ENCODE data around the gene TSHZ2.

The TSHZ2 gene

GRCh38 chr20:53044296-53044695 is 72.1 kb downstream of the TSHZ2 start:
- Histone ChIP-seq H3K9me3 (ENCODE audit: control insufficient read depth in 2 of 2, low read length in 2 of 2) (peaks cover 0 to 5% of the 10 kb centered on the region in 2 donors), H3K4me1 (ENCODE audit: control insufficient read depth, insufficient read depth, low read length) (no peaks in the 10 kb centered on the region), H3K27ac (ENCODE audit: low read length) (no peak overlapping the region), H3K9ac (ENCODE audit: low read length in 2 of 2) (no peak overlapping the region), H3K36me3 (ENCODE audit: control insufficient read depth in 2 of 2, insufficient read depth in 2 of 2, low read length in 2 of 2) (no peaks in the 10 kb centered on the region), H3K27me3 (ENCODE audit: control insufficient read depth in 1 of 2, insufficient read depth in 2 of 2, low read length in 2 of 2) (peaks cover 0 to 4% of the 10 kb centered on the region in 2 donors), H3K4me3 (ENCODE audit: low read length in 2 of 2) (no peak overlapping the region)

DNA sequence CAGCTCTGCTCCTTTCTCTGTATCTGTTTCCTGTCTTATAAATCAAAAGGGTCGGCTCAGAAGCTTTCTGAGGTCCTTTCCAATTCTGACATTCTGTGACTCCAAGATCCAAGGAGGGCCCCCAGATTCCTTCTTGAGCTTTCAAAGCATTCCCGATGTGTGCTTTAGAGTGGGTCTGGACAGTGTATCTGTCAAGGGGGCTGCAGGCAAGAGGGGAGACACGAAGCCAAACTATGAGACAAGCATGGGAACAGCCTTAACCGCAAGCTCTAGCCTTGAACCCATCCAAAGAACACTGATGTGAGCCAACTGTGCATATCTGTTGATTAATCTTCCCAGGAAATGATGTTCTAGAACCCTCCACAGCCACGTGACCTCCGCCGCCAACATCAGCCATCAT is 73.8 kb downstream of the TSHZ2 start:
- H3K27ac ChIP-seq (ENCODE audit: low read length) = no peak overlapping the region
- no peak overlapping the region for H3K4me3 ChIP-seq (ENCODE audit: low read length in 2 of 2)
- no peak overlapping the region for H3K9ac ChIP-seq (ENCODE audit: low read length in 2 of 2)
- H3K36me3 ChIP-seq (ENCODE audit: control insufficient read depth in 2 of 2, insufficient read depth in 2 of 2, low read length in 2 of 2) = no peaks in the 10 kb centered on the region
- peaks cover 0 to 4% of the 10 kb centered on the region in 2 donors for H3K27me3 ChIP-seq (ENCODE audit: control insufficient read depth in 1 of 2, insufficient read depth in 2 of 2, low read length in 2 of 2)
- H3K9me3 ChIP-seq (ENCODE audit: control insufficient read depth in 2 of 2, low read length in 2 of 2) = peaks cover 0 to 5% of the 10 kb centered on the region in 2 donors
- H3K4me1 ChIP-seq (ENCODE audit: control insufficient read depth, insufficient read depth, low read length) = no peaks in the 10 kb centered on the region

- Histone ChIP-seq H3K4me3 (ENCODE audit: low read length in 2 of 2) (no peak overlapping the region), H3K27me3 (ENCODE audit: control insufficient read depth in 1 of 2, insufficient read depth in 2 of 2, low read length in 2 of 2) (peaks cover 0 to 4% of the 10 kb centered on the region in 2 donors), H3K9ac (ENCODE audit: low read length in 2 of 2) (no peak overlapping the region), H3K9me3 (ENCODE audit: control insufficient read depth in 2 of 2, low read length in 2 of 2) (peaks cover 0 to 5% of the 10 kb centered on the region in 2 donors), H3K27ac (ENCODE audit: low read length) (no peak overlapping the region), H3K36me3 (ENCODE audit: control insufficient read depth in 2 of 2, insufficient read depth in 2 of 2, low read length in 2 of 2) (no peaks in the 10 kb centered on the region), H3K4me1 (ENCODE audit: control insufficient read depth, insufficient read depth, low read length) (no peaks in the 10 kb centered on the region)
Measured at GRCh38 chr20:53047203-53047602, 75.0 kb downstream of the TSHZ2 start.

GRCh38 chr20:53048387-53048786 is 76.2 kb downstream of the TSHZ2 start:
- Histone ChIP-seq H3K27me3 (ENCODE audit: control insufficient read depth in 1 of 2, insufficient read depth in 2 of 2, low read length in 2 of 2) (peaks cover 0 to 4% of the 10 kb centered on the region in 2 donors), H3K36me3 (ENCODE audit: control insufficient read depth in 2 of 2, insufficient read depth in 2 of 2, low read length in 2 of 2) (no peaks in the 10 kb centered on the region), H3K4me1 (ENCODE audit: control insufficient read depth, insufficient read depth, low read length) (no peaks in the 10 kb centered on the region), H3K4me3 (ENCODE audit: low read length in 2 of 2) (no peak overlapping the region), H3K9me3 (ENCODE audit: control insufficient read depth in 2 of 2, low read length in 2 of 2) (peaks cover 0 to 5% of the 10 kb centered on the region in 2 donors), H3K27ac (ENCODE audit: low read length) (no peak overlapping the region), H3K9ac (ENCODE audit: low read length in 2 of 2) (no peak overlapping the region)

DNA sequence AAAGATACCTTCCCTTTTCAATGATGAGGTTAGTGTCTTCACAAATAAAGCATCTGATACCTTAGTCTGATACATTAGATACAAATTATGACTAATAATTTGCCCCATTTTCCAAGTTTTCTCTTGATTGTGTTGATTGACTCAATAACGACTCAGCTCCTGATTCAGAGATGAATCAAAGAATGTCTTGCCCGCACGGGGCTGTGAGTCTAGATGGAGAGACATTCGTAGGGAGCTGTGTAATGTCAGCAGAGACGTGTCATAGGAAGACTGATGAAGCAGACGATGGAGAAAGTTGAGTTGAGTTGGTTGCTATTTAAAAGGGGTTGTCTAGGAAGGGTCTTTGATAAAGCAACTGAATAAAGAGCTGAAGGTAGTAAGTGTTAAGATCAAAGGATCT is 78.2 kb downstream of the TSHZ2 start:
- H3K4me1 ChIP-seq (ENCODE audit: control insufficient read depth, insufficient read depth, low read length) = no peaks in the 10 kb centered on the region
- no peak overlapping the region for H3K27ac ChIP-seq (ENCODE audit: low read length)
- H3K36me3 ChIP-seq (ENCODE audit: control insufficient read depth in 2 of 2, insufficient read depth in 2 of 2, low read length in 2 of 2) = no peaks in the 10 kb centered on the region

DNA sequence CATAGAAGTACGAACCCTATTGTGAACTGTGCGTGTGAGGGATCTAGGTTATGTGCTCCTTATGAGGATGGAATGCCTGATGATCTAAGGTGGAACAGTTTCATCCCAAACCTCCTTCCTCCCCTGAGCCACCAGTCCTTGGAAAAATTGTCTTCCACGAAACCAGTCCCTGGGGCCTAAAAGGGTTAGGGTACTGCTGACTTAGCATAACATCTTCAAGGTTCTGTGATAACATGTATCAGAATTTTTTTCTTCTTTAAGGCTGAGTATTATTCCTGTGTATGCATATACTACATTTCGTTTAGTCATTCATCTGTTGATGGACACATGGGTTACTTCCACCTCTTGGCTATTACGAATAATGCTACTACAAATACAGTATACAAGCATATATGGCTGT is 80.2 kb downstream of the TSHZ2 start:
- no peak overlapping the region for H3K4me3 ChIP-seq (ENCODE audit: low read length in 2 of 2)
- no peaks in the 10 kb centered on the region for H3K27me3 ChIP-seq (ENCODE audit: control insufficient read depth in 1 of 2, insufficient read depth in 2 of 2, low read length in 2 of 2)
- H3K4me1 ChIP-seq (ENCODE audit: control insufficient read depth, insufficient read depth, low read length) = no peaks in the 10 kb centered on the region
- no peaks in the 10 kb centered on the region for H3K36me3 ChIP-seq (ENCODE audit: control insufficient read depth in 2 of 2, insufficient read depth in 2 of 2, low read length in 2 of 2)
- peaks cover 0 to 2% of the 10 kb centered on the region in 2 donors for H3K9me3 ChIP-seq (ENCODE audit: control insufficient read depth in 2 of 2, low read length in 2 of 2)
- no peak overlapping the region for H3K9ac ChIP-seq (ENCODE audit: low read length in 2 of 2)
- H3K27ac ChIP-seq (ENCODE audit: low read length) = no peak overlapping the region

More for the DNA sequence above, 78.2 kb downstream of the TSHZ2 start:
- Histone ChIP-seq H3K9me3 (ENCODE audit: control insufficient read depth in 2 of 2, low read length in 2 of 2) (peaks cover 0 to 5% of the 10 kb centered on the region in 2 donors), H3K4me3 (ENCODE audit: low read length in 2 of 2) (no peak overlapping the region), H3K27me3 (ENCODE audit: control insufficient read depth in 1 of 2, insufficient read depth in 2 of 2, low read length in 2 of 2) (peaks cover 0 to 4% of the 10 kb centered on the region in 2 donors), H3K9ac (ENCODE audit: low read length in 2 of 2) (no peak overlapping the region)

DNA sequence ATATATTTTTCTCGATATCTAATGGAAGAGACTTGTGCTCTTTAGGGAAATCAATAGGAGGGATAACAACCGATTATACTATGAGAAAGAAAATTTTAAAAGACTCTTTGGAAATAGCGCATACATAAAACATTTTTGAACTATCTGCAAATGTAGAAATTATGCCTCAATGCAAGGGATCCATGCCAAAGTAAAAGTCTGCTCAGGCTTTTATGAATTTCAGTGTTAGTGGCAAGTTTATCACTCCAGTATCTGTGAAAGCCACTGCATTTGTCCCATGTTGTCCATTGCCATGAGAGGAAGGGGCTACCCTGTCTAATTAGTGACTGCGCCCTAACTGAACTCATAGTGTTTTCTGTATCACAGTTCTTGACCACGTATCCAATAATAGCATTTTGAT is 81.4 kb downstream of the TSHZ2 start:
- H3K4me1 ChIP-seq (ENCODE audit: control insufficient read depth, insufficient read depth, low read length) = no peaks in the 10 kb centered on the region
- H3K4me3 ChIP-seq (ENCODE audit: low read length in 2 of 2) = no peak overlapping the region
- H3K27me3 ChIP-seq (ENCODE audit: control insufficient read depth in 1 of 2, insufficient read depth in 2 of 2, low read length in 2 of 2) = no peaks in the 10 kb centered on the region
- no peak overlapping the region for H3K9ac ChIP-seq (ENCODE audit: low read length in 2 of 2)
- H3K36me3 ChIP-seq (ENCODE audit: control insufficient read depth in 2 of 2, insufficient read depth in 2 of 2, low read length in 2 of 2) = no peaks in the 10 kb centered on the region
- H3K27ac ChIP-seq (ENCODE audit: low read length) = no peak overlapping the region
- no peaks in the 10 kb centered on the region for H3K9me3 ChIP-seq (ENCODE audit: control insufficient read depth in 2 of 2, low read length in 2 of 2)

DNA sequence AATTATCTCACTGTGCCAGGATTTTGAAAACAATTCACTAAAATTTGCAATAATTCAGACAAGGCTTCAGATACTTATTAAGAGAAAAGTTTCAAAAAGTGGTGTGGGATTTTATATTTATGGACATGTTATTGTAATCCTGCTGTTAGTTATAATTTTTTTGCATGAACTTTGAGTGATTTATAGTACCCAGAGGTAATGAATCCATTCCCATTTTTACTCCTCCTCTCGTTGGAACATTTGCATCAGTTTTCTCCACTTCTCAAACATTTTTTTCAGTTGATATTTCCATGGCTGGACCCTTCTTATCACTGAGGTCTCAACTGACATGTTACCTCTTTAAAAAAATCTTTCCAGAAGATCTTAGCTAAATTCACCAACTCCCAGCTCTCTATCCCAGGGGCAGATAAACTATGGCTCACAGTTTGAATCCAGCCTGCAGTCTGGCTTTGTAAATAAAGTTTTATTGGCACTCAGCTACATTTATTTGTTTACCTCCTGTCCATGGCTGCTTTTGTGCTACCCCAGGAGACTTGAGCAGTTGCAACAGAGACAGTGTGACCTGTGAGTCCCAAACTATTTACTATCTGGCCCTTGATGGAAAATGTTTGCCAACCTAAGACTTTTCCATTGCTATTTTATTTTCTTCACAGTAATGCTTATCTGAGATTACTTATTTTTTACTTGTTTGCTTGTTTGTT is 83.4 kb downstream of the TSHZ2 start:
- no peak overlapping the region for H3K9ac ChIP-seq (ENCODE audit: low read length in 2 of 2)
- H3K9me3 ChIP-seq (ENCODE audit: control insufficient read depth in 2 of 2, low read length in 2 of 2) = no peaks in the 10 kb centered on the region
- H3K4me1 ChIP-seq (ENCODE audit: control insufficient read depth, insufficient read depth, low read length) = no peaks in the 10 kb centered on the region
- H3K36me3 ChIP-seq (ENCODE audit: control insufficient read depth in 2 of 2, insufficient read depth in 2 of 2, low read length in 2 of 2) = no peaks in the 10 kb centered on the region
- no peaks in the 10 kb centered on the region for H3K27me3 ChIP-seq (ENCODE audit: control insufficient read depth in 1 of 2, insufficient read depth in 2 of 2, low read length in 2 of 2)
- no peak overlapping the region for H3K27ac ChIP-seq (ENCODE audit: low read length)
- no peak overlapping the region for H3K4me3 ChIP-seq (ENCODE audit: low read length in 2 of 2)

DNA sequence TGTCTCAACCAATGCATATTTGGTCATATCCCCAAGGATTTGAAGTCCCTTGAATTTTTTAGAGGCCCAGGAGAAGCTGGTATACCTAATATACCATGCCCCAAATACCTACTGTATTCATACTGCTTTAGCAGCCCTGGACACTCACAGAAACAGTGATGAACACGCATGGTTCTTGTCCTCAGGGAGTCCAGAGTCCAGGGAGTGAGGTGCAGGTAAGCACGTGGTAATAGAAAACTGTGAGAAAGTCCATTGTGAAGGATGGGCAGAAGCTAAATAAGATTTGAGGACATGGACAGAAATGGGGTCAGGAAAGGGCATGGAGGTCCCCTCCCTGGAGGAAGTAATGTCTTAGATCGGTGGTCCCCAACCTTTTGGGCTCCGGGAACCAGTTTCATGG is 85.4 kb downstream of the TSHZ2 start:
- Histone ChIP-seq H3K9ac (ENCODE audit: low read length in 2 of 2) (no peak overlapping the region), H3K9me3 (ENCODE audit: control insufficient read depth in 2 of 2, low read length in 2 of 2) (no peaks in the 10 kb centered on the region), H3K4me3 (ENCODE audit: low read length in 2 of 2) (no peak overlapping the region), H3K27me3 (ENCODE audit: control insufficient read depth in 1 of 2, insufficient read depth in 2 of 2, low read length in 2 of 2) (no peaks in the 10 kb centered on the region), H3K27ac (ENCODE audit: low read length) (no peak overlapping the region), H3K36me3 (ENCODE audit: control insufficient read depth in 2 of 2, insufficient read depth in 2 of 2, low read length in 2 of 2) (no peaks in the 10 kb centered on the region), H3K4me1 (ENCODE audit: control insufficient read depth, insufficient read depth, low read length) (no peaks in the 10 kb centered on the region)

DNA sequence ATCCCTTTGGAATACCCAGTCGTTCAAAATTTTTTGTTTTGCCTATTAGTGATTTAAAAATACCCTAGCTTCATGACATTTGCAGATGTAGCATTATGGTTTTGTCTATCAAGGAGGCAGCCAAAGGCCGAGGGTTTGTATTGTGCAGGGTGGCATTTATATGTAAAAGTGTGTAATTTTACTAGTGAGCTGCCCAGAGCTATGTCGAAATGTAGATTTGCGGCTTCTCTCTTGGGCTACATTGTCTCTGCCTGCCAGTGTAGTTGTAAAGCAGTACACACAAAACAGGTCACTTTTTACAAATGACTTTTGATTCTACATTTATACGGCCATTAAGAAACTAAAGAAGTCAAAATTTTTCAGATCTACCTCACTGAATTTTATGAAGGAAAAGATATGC is 87.7 kb downstream of the TSHZ2 start:
- H3K4me3 ChIP-seq (ENCODE audit: low read length in 2 of 2) = no peak overlapping the region
- H3K4me1 ChIP-seq (ENCODE audit: control insufficient read depth, insufficient read depth, low read length) = no peaks in the 10 kb centered on the region

More for the DNA sequence above, 87.7 kb downstream of the TSHZ2 start:
- no peaks in the 10 kb centered on the region for H3K9me3 ChIP-seq (ENCODE audit: control insufficient read depth in 2 of 2, low read length in 2 of 2)
- H3K27ac ChIP-seq (ENCODE audit: low read length) = no peak overlapping the region
- H3K27me3 ChIP-seq (ENCODE audit: control insufficient read depth in 1 of 2, insufficient read depth in 2 of 2, low read length in 2 of 2) = no peaks in the 10 kb centered on the region
- no peaks in the 10 kb centered on the region for H3K36me3 ChIP-seq (ENCODE audit: control insufficient read depth in 2 of 2, insufficient read depth in 2 of 2, low read length in 2 of 2)
- no peak overlapping the region for H3K9ac ChIP-seq (ENCODE audit: low read length in 2 of 2)
